DND-41 (cell line): ENCODE data around the gene DNAH1.

Source experiments
- ATAC-seq: fragments of 200-7000 bp; cut with Tn5 transposase; 3 replicates; pipeline ENCODE4 v1.9.1; 2021; ENCODE audit warnings: low read depth; ENCODE audit not compliant: insufficient read depth
- DNase-seq: peaks from one replicate; pipeline ENCODE4 v3.0.0-alpha.2; 2020
- H2AFZ ChIP-seq: 2 replicates; pipeline ENCODE4 v1.6.0; 2012; ENCODE audit warnings: low read depth, low read length
- H3K27ac ChIP-seq: 2 replicates; pipeline ENCODE4 v1.5.1; 2012; ENCODE audit warnings: low read length, inconsistent platforms
- H3K27me3 ChIP-seq: fragments of 200-600 bp; sonication (generic); 2 replicates; pipeline ENCODE4 v1.6.0; 2012; ENCODE audit warnings: low read length, mild to moderate bottlenecking, inconsistent platforms; ENCODE audit not compliant: insufficient read depth, poor library complexity
- H3K36me3 ChIP-seq: 2 replicates; pipeline ENCODE4 v1.5.1; 2012; ENCODE audit warnings: low read length, inconsistent platforms; ENCODE audit not compliant: insufficient read depth
- H3K4me1 ChIP-seq: 2 replicates; pipeline ENCODE4 v1.5.1; 2012; ENCODE audit warnings: mild to moderate bottlenecking, low read length; ENCODE audit not compliant: insufficient read depth
- H3K4me2 ChIP-seq: 2 replicates; pipeline ENCODE4 v1.6.0; 2012; ENCODE audit warnings: mild to moderate bottlenecking, moderate library complexity, low read length, inconsistent platforms; ENCODE audit not compliant: insufficient read depth
- H3K4me3 ChIP-seq, 2 experiments: fragments of 200-600 bp in 1 of 2; shearing (Covaris generic) in 1 of 2; 2 replicates each; pipeline ENCODE4 v1.5.1; 2012 to 2016; ENCODE audit warnings: inconsistent platforms in 2 of 2, low read length in 2 of 2, mild to moderate bottlenecking in 2 of 2, low read depth in 1 of 2, moderate library complexity in 1 of 2
- H3K79me2 ChIP-seq: 2 replicates; pipeline ENCODE4 v1.6.0; 2012; ENCODE audit warnings: low read length, inconsistent platforms; ENCODE audit not compliant: insufficient read depth
- H3K9ac ChIP-seq: 2 replicates; pipeline ENCODE4 v1.6.0; 2012; ENCODE audit warnings: low read depth, mild to moderate bottlenecking, inconsistent platforms, low read length, moderate library complexity
- H3K9me3 ChIP-seq: 2 replicates; pipeline ENCODE4 v1.5.1; 2012; ENCODE audit warnings: low read length, moderate library complexity, mild to moderate bottlenecking, inconsistent platforms; ENCODE audit not compliant: insufficient read depth, severe bottlenecking
- H4K20me1 ChIP-seq: 2 replicates; pipeline ENCODE4 v1.6.0; 2012; ENCODE audit warnings: low read length; ENCODE audit not compliant: insufficient read depth
- CTCF ChIP-seq: IDR thresholded peaks from 2 replicates; pipeline ENCODE4 v1.5.1; 2012; ENCODE audit warnings: borderline replicate concordance, low read length, moderate library complexity, mild to moderate bottlenecking; ENCODE audit not compliant: poor library complexity, severe bottlenecking; ENCODE audit errors: extremely low read depth
- EZH2 ChIP-seq: IDR thresholded peaks from 3 replicates; pipeline ENCODE4 v1.6.1; 2012; ENCODE audit warnings: borderline replicate concordance, low read depth, mild to moderate bottlenecking, moderate library complexity, low read length, inconsistent platforms; ENCODE audit not compliant: severe bottlenecking

The DNAH1 gene

GRCh38 chr3:52441772-52442332 is 125.7 kb downstream of the DNAH1 start:
- ATAC-seq (no peak), DNase-seq (no peak)
- H3K4me1 ChIP-seq = 0 out of 2 replicates have a peak, but pooled peaks cover 3% of the 10 kb centered on the region
- no peaks in the 10 kb centered on the region for H4K20me1 ChIP-seq
- H3K27me3 ChIP-seq = no peaks in the 10 kb centered on the region
- H3K79me2 ChIP-seq = no peaks in the 10 kb centered on the region
- no peak overlapping the region for H3K4me2 ChIP-seq
- no peak overlapping the region for H3K9ac ChIP-seq
- H3K4me3 ChIP-seq = no peak overlapping the region
- H3K36me3 ChIP-seq = no peaks in the 10 kb centered on the region
- no peak for TF ChIP-seq EZH2
- no peak overlapping the region for H2AFZ ChIP-seq
- H3K9me3 ChIP-seq = no peaks in the 10 kb centered on the region
- no peak overlapping the region for H3K27ac ChIP-seq

GRCh38 chr3:52442409-52443267 is 126.5 kb downstream of the DNAH1 start:
- 0 out of 2 replicates have a peak, but pooled peaks cover 4% of the 10 kb centered on the region for H3K4me1 ChIP-seq
- no peak overlapping the region for H2AFZ ChIP-seq
- no peaks in the 10 kb centered on the region for H3K79me2 ChIP-seq
- H3K27ac ChIP-seq = no peak overlapping the region
- DNase-seq = no peak
- H3K4me2 ChIP-seq = no peak overlapping the region
- no peaks in the 10 kb centered on the region for H3K27me3 ChIP-seq
- TF ChIP-seq CTCF (no peak), EZH2 (no peak)
- no peaks in the 10 kb centered on the region for H3K9me3 ChIP-seq
- no peak overlapping the region for H3K4me3 ChIP-seq
- H3K9ac ChIP-seq = no peak overlapping the region
- ATAC-seq = no peak
- H4K20me1 ChIP-seq = no peaks in the 10 kb centered on the region
- no peaks in the 10 kb centered on the region for H3K36me3 ChIP-seq

- no peak overlapping the region for H3K9ac ChIP-seq
- no peaks in the 10 kb centered on the region for H3K79me2 ChIP-seq
- ATAC-seq = no peak
- H4K20me1 ChIP-seq = no peaks in the 10 kb centered on the region
- no peak overlapping the region for H3K4me3 ChIP-seq
- no peak for TF ChIP-seq EZH2
- TF ChIP-seq CTCF = no peak
- H3K9me3 ChIP-seq = no peaks in the 10 kb centered on the region
- H3K27ac ChIP-seq = no peak overlapping the region
- no peak for DNase-seq
- H2AFZ ChIP-seq = no peak overlapping the region
- H3K4me2 ChIP-seq = no peak overlapping the region
- H3K36me3 ChIP-seq = no peaks in the 10 kb centered on the region
- 0 out of 2 replicates have a peak, but pooled peaks cover 4% of the 10 kb centered on the region for H3K4me1 ChIP-seq
- no peaks in the 10 kb centered on the region for H3K27me3 ChIP-seq
These were observed 127.1 kb downstream of the DNAH1 start for GRCh38 chr3:52443268-52443610.

GRCh38 chr3:52443791-52444687 is 127.9 kb downstream of the DNAH1 start:
- Histone ChIP-seq H2AFZ (no peak overlapping the region), H3K9ac (no peak overlapping the region), H3K4me3 (no peak overlapping the region), H3K27ac (no peak overlapping the region), H3K36me3 (no peaks in the 10 kb centered on the region), H3K4me2 (no peak overlapping the region), H4K20me1 (no peaks in the 10 kb centered on the region), H3K9me3 (no peaks in the 10 kb centered on the region), H3K4me1 (0 out of 2 replicates have a peak, but pooled peaks cover 4% of the 10 kb centered on the region), H3K27me3 (no peaks in the 10 kb centered on the region), H3K79me2 (no peaks in the 10 kb centered on the region)
- TF ChIP-seq EZH2 (no peak), CTCF (no peak)
- DNase-seq = no peak
- no peak for ATAC-seq
